Stimulated activated naive CD8-positive, alpha-beta T cell treated with anti-CD3 and anti-CD28 coated beads, Interleukin-15, amount 100 ng/mL, for 72 hours (primary cell): ENCODE data around the gene TBX15.

Source experiments
- ATAC-seq: fragments of 150-1000 bp; cut with Tn5 transposase; 2 replicates; pipeline ENCODE4 v1.10.0; 2021; ENCODE audit warnings: mild to moderate bottlenecking, moderate library complexity
- DNase-seq, 2 donors: peaks; one replicate each; pipeline ENCODE4 v3.0.0; 2021 to 2022
- H3K27ac Mint-ChIP-seq, 2 donors: one replicate each; pipeline ENCODE4 v1.8.0; 2022; ENCODE audit warnings: mild to moderate bottlenecking in 2 of 2, mixed read lengths in 2 of 2, moderate library complexity in 2 of 2
- H3K27me3 Mint-ChIP-seq: one replicate; pipeline ENCODE4 v1.8.0; 2022; ENCODE audit warnings: mixed read lengths
- H3K4me1 Mint-ChIP-seq: one replicate; pipeline ENCODE4 v1.8.0; 2022; ENCODE audit warnings: mild to moderate bottlenecking, mixed read lengths
- H3K4me3 Mint-ChIP-seq, 2 donors: one replicate each; pipeline ENCODE4 v1.8.0; 2022; ENCODE audit warnings: mild to moderate bottlenecking in 2 of 2, mixed read lengths in 2 of 2, moderate library complexity in 1 of 2
- H3K9me3 Mint-ChIP-seq, 2 donors: one replicate each; pipeline ENCODE4 v1.8.0; 2022; ENCODE audit warnings: mixed read lengths in 2 of 2

The TBX15 gene

DNA sequence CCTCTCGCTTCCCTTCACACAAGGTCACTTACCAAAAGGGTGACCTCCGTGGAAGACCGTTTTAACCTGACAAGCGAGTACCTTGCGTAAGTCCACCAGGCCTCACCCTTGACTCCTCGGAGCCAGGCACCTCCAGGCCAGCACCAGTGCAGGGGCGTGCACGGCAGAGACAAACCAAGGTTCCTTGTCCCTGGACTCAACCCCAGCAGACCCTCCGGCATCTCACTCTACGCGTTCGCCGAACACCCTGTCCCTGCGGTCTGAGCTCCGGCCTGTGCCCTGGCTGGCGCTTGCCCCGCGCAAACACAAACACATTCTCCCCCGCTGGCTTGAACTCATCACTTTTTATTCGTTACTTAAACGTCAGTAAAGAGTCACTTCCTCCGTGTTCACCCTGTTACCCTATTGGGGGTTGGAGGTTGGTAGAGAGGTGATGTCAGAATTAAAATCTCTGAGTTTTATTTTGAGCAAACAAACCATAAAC is 4.5 kb downstream of the TBX15 start:
- H3K27ac Mint-ChIP-seq, result no peak overlapping the region
- peaks cover 15 to 18% of the 10 kb centered on the region in 2 donors for H3K9me3 Mint-ChIP-seq
- ATAC-seq (no peak), DNase-seq (no peak)
- H3K27me3 Mint-ChIP-seq, result peaks cover 100% of the 10 kb centered on the region
- peaks cover 51% of the 10 kb centered on the region for H3K4me1 Mint-ChIP-seq
- H3K4me3 Mint-ChIP-seq, result no peak overlapping the region

DNA sequence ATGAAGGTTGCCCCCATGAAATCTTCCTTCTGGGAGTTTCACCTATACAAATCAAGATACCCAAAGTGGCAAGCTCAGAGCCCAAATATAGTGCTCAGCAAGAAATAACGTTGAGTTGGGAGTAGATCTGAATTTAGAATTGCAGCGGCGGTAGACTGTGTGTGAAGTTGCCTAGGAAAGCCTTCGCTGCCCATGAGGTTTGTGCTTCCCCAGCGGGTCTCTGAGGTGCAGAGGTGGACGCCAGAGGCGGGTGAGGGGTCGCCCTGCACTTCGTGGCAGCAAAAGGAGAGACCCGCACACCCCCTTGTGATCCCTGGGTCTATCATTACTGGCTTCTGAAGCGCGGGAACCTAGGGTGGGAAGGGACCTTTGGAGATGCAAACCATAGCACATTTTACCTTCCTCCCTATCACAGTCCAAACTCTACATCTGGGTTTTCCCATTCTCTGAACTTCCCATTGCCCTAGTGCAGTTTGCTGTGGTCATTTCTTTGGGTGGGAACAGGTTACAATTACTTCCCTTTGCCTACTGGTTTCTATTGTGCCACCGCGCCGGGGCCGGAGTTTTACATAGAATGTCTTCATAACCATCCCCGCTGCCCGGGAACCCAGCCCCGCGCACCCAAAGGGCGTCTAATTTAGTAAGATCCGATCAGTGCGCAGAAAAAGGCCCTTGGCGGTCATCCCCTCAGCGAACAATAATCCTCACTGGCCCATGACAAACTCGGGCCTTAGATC is 5.2 kb downstream of the TBX15 start:
- peaks cover 100% of the 10 kb centered on the region for H3K27me3 Mint-ChIP-seq
- ATAC-seq, result no peak
- no peak overlapping the region for H3K4me3 Mint-ChIP-seq
- peaks cover 44% of the 10 kb centered on the region for H3K4me1 Mint-ChIP-seq
- H3K9me3 Mint-ChIP-seq, result peaks cover 15 to 18% of the 10 kb centered on the region in 2 donors
- DNase-seq, result no peak
- H3K27ac Mint-ChIP-seq, result no peak overlapping the region

DNA sequence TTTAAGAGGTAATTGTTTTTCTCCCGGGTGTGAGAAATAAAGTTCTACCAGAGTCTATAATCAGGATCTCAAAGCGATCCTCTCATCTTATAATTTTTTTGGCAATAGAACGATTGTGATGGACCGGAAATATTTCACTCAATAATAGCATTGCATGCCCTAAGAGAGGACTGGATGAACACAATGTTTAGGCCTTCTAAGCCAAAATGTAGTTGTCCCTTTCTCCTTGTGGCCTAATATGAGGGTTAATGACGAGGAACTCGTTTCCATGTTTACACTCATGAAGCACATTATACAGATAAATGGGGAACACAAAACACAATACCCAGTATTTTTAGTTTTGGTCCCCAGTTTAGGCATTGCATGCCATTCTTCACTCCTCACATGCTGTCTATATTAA is 5.9 kb downstream of the TBX15 start:
- no peak overlapping the region for H3K4me3 Mint-ChIP-seq
- ATAC-seq (no peak), DNase-seq (no peak)

DNA sequence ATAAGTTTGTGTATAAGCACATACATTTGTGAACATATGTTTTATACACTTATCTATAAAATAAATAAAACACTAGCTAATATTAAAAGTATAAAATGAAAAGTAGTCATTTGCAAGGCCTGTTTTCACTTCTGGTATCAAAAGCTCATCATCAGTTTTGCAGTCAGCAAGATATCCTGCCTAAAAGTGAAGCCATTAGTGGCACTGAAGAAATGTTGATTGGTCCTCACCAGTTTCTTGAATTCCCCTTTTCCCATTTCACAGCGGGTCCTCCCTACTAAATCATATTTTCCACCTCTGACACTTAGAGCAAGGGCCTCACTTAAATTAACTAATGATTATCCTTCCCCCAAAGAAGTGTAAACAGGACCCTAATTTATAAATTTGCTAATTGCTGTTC is 6.7 kb downstream of the TBX15 start:
- peaks cover 29% of the 10 kb centered on the region for H3K4me1 Mint-ChIP-seq
- peaks cover 97% of the 10 kb centered on the region for H3K27me3 Mint-ChIP-seq
- ATAC-seq, result no peak
- no peak overlapping the region for H3K4me3 Mint-ChIP-seq
- H3K27ac Mint-ChIP-seq, result no peak overlapping the region
- H3K9me3 Mint-ChIP-seq, result peaks cover 15 to 18% of the 10 kb centered on the region in 2 donors
- DNase-seq, result no peak

More for the DNA sequence above, 5.9 kb downstream of the TBX15 start:
- peaks cover 37% of the 10 kb centered on the region for H3K4me1 Mint-ChIP-seq
- H3K27ac Mint-ChIP-seq, result no peak overlapping the region
- H3K27me3 Mint-ChIP-seq, result peaks cover 100% of the 10 kb centered on the region
- peaks cover 15 to 18% of the 10 kb centered on the region in 2 donors for H3K9me3 Mint-ChIP-seq

DNA sequence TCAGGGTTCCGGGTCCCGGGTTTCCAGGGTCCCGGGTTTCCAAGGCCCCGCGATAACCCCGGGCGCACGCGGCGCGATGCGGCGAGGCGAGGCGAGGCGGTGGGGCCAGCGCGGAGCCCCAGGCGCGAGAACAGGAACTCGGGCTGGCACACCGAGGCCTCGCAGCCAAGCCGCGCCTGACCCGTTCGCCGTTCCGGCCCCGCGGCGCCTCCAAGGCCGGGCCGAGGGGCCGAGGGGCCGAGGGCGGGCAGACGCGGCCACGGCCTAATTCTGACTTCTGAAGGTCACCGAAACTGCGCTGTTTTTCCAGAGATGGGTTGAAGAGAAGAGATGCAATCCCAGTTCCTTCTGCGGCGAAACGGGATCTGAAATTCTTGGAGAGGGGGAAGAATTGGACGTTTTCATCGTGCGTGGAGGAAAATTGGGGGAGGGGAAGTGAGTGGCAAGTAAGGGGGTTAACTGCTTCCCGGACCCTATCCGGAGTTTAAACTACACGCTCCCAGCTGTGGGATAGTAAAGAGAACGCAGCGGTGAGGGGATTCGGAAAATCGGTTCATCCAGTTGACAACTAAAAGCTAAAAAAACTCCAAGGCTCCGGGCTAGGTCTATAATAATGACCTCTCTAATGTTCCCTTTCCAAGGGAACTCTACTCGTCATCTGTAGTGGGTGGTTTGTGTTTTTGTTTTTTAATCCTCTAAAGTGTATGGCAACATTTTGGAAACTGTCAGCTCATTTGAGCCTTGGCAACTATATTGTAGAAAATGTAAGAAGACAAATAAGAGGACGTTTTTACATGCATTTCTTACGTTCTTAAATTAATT is 8.2 kb downstream of the TBX15 start:
- Mint-ChIP-seq H3K9me3 (peaks cover 15 to 18% of the 10 kb centered on the region in 2 donors), H3K4me1 (peaks cover 16% of the 10 kb centered on the region), H3K27me3 (peaks cover 97% of the 10 kb centered on the region), H3K4me3 (peak overlapping the region in 1 of 2 donors; percentile 48), H3K27ac (no peak overlapping the region)
- no peak for ATAC-seq
- DNase-seq, result no peak

DNA sequence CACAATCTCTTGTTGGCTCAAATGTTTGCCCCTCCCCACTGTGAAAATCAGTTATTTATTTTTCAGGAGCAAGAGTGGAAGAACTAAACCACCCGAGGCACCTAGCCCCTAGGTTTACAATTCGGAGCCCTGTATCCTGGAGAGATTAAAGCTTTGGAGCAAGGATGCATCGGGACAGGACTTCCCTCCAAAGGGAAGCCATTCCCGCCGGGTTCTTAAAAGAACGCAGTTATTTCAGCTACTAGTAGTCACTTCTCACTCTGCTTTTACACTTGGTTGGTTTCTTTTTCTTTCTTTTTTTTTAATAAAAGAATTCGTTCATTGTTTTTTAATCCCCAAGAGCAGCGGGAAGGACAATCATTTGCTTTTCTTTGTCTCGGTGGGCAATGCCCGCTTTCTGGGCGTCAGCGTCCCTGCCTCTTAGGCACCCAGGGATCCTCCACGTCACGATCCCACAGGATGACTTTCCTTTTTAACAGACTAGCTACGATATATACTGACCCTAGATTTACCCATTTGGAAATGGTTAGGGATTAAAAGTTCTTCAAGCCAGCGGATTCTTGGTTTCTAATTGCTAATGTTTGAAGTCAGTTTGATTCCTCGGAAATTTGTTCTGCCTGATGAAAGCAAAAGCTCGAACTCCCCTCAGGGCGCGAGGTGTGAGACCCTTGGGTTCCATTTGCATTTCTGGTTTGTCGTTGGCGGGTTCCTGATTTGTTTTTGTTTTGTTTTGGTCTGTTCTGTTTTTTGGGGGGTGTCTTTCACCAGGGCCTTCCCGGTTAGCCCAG is 9.0 kb downstream of the TBX15 start:
- Mint-ChIP-seq H3K27me3 (peaks cover 92% of the 10 kb centered on the region), H3K9me3 (peaks cover 14 to 16% of the 10 kb centered on the region in 2 donors), H3K4me3 (peak overlapping the region in 1 of 2 donors; percentile 48), H3K4me1 (peaks cover 7% of the 10 kb centered on the region), H3K27ac (no peak overlapping the region)
- no peak for DNase-seq
- no peak for ATAC-seq

DNA sequence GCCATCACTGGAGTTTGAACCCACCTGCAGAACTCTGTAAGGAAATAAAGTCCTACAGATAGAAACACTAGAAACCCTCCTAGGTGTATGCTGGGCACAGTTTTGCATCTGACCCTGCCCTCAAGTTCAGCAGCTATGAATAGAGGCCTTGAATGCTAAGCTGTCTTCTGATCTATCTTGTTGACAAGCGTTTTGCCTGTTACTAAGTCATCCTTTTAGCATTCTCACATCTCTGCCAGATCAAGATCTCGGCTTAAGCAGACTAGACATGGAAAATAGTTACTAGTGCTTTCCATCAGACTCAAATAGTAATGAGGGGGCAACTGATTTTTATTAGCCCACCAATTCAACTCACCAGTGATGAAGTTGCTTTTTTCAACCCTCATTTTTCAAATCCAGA is 10.5 kb downstream of the TBX15 start:
- Mint-ChIP-seq H3K9me3 (peaks cover under 1 to 10% of the 10 kb centered on the region in 2 donors), H3K27me3 (peaks cover 87% of the 10 kb centered on the region), H3K4me3 (no peak overlapping the region), H3K4me1 (no peaks in the 10 kb centered on the region), H3K27ac (no peak overlapping the region)
- DNase-seq (no peak), ATAC-seq (no peak)

DNA sequence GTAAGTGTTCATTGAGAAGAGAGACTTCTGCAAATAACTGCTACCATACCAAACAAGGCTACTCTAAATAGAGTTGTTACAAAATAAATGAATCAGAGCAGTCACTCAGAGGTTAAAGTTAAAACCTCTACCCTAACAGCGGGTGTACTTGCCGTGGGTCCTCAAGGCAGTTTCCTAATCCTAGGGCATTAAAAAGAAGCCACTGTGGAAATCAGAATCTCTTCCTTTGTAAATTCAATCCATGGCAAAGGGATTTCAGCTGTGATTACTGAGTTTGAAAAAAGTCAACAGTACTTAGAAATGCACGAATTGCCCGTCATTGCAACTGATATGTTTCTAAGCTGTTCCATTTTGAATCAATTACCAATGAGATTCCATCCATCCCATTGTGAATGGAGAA is 13.5 kb downstream of the TBX15 start:
- no peak overlapping the region for H3K4me3 Mint-ChIP-seq
- peaks cover 0 to 16% of the 10 kb centered on the region in 2 donors for H3K9me3 Mint-ChIP-seq
- ATAC-seq (no peak), DNase-seq (no peak)
- H3K4me1 Mint-ChIP-seq, result no peaks in the 10 kb centered on the region
- H3K27me3 Mint-ChIP-seq, result peaks cover 65% of the 10 kb centered on the region
- H3K27ac Mint-ChIP-seq, result no peak overlapping the region

DNA sequence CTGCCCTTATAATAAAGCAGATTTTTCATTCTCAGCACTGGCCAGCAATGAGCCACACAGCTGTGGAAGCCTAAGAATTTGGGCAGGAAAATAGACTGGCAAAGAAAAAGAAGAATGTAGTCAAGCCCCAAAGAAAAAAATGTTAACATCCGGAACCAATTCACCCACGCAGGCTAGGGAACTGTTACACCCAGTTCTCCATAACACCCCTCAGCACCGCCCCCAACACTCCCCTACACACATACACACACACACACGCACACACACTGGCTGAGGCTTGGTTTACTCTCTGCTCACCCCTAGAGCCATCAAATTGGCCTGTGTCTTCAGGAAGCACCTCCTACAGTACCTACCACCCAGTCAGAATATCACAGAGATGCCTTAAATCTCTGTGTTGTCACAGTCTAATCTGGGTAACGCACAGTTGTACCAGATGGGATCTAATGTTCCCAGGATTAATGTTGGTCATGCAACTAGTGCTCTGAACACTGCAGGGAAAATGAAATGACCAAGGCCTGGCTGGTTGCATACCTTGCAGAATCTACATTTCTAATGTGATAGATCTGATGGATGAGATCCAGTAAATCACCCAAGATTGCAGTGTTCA is 14.5 kb downstream of the TBX15 start:
- Mint-ChIP-seq H3K27ac (no peak overlapping the region), H3K4me1 (no peaks in the 10 kb centered on the region), H3K9me3 (peaks cover 0 to 17% of the 10 kb centered on the region in 2 donors), H3K4me3 (no peak overlapping the region), H3K27me3 (peaks cover 57% of the 10 kb centered on the region)
- DNase-seq (no peak), ATAC-seq (no peak)

DNA sequence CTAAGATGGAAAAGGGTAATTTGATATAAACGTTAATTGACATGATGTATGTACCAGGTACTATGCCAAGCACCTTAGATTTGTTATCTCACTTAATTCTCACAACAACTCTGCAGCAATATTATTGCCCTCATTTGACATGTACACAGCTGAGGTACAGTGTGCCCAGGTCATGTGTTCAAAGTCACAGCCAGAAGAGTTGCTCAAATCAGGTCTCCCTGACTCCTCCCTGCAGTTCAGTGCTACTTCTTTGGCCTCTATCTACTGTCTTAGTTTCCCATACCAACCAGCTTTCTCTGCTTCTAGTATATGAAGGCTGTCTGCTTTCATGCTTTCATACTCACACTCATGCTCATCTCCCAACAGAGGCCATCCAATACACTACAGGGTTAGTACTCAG is 15.1 kb downstream of the TBX15 start:
- Mint-ChIP-seq H3K9me3 (peaks cover 0 to 17% of the 10 kb centered on the region in 2 donors), H3K4me1 (no peaks in the 10 kb centered on the region), H3K27me3 (peaks cover 51% of the 10 kb centered on the region), H3K27ac (no peak overlapping the region), H3K4me3 (no peak overlapping the region)
- DNase-seq (no peak), ATAC-seq (no peak)

DNA sequence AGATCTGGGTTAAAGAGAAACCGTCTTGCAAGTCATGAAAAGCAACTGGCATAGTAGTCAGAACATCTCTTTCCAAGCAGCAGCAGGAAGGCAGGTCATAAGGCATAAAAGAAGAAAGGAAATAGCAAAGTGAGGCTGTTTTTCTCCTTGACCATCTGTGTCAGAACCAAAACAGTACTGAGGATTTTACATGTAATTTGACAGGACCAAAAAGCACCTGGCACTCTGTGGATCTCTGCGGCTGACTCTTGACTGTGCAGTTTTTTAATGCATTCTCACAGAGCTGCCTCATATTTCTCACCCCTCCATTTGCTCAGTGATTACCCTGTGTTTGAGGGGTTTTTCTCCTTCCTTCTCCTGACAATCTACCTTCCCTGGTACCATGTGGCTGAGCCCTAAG is 17.7 kb downstream of the TBX15 start:
- ATAC-seq (no peak), DNase-seq (no peak)
- no peak overlapping the region for H3K4me3 Mint-ChIP-seq
- no peaks in the 10 kb centered on the region for H3K4me1 Mint-ChIP-seq
- H3K27ac Mint-ChIP-seq, result no peak overlapping the region
- peaks cover 28% of the 10 kb centered on the region for H3K27me3 Mint-ChIP-seq
- H3K9me3 Mint-ChIP-seq, result peaks cover 0 to 17% of the 10 kb centered on the region in 2 donors

DNA sequence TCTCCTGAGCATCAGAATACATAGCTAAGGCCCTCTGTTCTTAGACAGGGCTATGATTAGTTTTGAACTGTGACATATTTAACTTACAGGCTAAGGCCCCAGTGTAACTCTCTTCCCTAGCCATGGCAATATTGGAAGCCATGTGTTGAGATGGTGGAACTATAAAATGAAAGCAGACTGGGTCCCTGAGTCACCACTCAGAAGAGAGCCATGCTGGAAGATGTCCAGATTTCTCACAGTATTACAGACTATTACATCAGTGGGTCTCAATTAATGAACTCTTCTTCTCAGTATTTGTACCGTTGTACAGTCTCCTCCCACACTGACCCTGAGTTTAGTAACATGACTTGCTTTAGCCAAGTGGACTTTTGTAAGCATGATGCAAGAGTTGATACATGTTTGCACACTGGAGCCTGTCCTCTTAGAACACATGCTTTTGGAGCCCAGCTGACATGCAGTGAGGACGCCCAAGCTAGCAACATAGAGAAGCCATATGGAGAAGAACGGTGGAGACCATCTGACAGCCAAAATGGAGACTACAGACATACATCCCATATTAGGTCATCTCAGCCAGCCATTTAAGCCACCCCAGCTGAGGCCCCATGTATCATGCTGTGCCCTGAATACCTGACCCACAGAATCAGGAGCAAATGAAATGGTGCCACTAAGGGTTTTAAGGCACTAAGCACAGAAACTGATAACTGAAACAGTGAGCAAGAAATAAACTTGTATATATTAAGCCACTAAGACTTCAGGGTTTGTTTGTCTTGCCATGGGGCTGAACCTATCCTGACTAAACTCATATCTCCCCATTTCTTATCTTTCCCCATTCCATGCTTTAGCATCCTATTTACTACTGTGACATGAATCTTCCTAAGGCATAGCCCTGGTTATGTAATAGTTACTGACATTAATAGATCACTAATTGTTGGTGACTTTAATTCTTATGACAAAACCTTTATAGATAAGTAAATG is 24.4 kb downstream of the TBX15 start:
- no peaks in the 10 kb centered on the region for H3K4me1 Mint-ChIP-seq
- DNase-seq (no peak), ATAC-seq (no peak)
- no peak overlapping the region for H3K4me3 Mint-ChIP-seq
- no peak overlapping the region for H3K27ac Mint-ChIP-seq
- peaks cover 3 to 21% of the 10 kb centered on the region in 2 donors for H3K9me3 Mint-ChIP-seq
- peaks cover 15% of the 10 kb centered on the region for H3K27me3 Mint-ChIP-seq

DNA sequence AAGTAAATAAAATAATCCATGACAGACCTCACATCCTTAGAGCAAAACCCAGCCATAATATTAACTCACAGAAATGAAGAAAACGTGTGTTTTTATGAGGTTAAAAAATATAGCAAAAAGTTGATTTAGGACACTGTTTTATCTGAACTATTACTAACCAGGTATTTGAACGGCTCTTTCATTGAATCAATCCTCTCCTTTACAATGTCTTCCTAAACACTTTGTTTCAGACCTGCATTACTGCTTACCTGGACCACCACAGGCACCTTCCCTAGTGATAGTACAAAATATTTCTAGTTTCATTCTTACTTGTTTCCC is 25.0 kb downstream of the TBX15 start:
- H3K4me1 Mint-ChIP-seq, result no peaks in the 10 kb centered on the region
- no peak overlapping the region for H3K27ac Mint-ChIP-seq
- no peak for DNase-seq
- peaks cover 15% of the 10 kb centered on the region for H3K27me3 Mint-ChIP-seq
- H3K4me3 Mint-ChIP-seq, result no peak overlapping the region
- ATAC-seq, result no peak
- peaks cover 3 to 21% of the 10 kb centered on the region in 2 donors for H3K9me3 Mint-ChIP-seq

DNA sequence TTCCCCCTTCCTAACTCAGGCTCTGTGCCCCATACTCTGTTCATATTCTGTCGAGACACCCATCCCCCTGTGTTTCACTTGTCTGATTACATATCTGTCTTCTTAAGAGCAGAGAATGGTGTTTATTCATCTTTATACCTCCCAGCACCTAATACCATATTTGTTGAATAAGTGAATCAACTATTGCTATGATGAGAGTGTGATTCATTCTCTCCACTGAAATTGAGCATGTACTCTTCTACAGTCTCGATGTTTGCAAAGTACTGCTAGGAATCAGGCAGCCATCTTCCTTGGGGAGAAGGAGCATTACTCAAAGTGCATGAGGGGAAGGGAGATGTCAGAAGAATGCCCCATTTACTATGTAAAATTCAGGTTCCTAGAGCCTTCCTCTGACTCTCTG is 27.0 kb downstream of the TBX15 start:
- H3K9me3 Mint-ChIP-seq, result peaks cover 3 to 21% of the 10 kb centered on the region in 2 donors
- H3K27ac Mint-ChIP-seq, result no peak overlapping the region
- no peak overlapping the region for H3K4me3 Mint-ChIP-seq
- H3K4me1 Mint-ChIP-seq, result no peaks in the 10 kb centered on the region
- H3K27me3 Mint-ChIP-seq, result peaks cover 15% of the 10 kb centered on the region
- DNase-seq (no peak), ATAC-seq (no peak)
